Gastrocnemius medialis (tissue), 4 donors: ENCODE results near the gene C10orf120.

Experiments used
- CTCF ChIP-seq, 5 experiments: fragments of 450-650 bp in 3 of 5; fragments of 200-600 bp in 2 of 5; sonication (generic) in 2 of 5; IDR thresholded peaks in 4 of 5; conservative IDR thresholded peaks in 1 of 5; 1 replicate in 4 of 5; 2 replicates in 1 of 5; pipeline ENCODE4 v1.5.1; 2016 to 2019; ENCODE audit warnings: antibody characterized with exemption in 5 of 5, mild to moderate bottlenecking in 3 of 5, moderate library complexity in 3 of 5
- POLR2A ChIP-seq, 2 donors: fragments of 450-650 bp; IDR thresholded peaks; one replicate each; pipeline ENCODE4 v1.6.1; 2017; ENCODE audit warnings: antibody characterized with exemption in 2 of 2, mild to moderate bottlenecking in 2 of 2, moderate library complexity in 2 of 2

- TF ChIP-seq CTCF (IDR thresholded peaks at IDR 0.05 in 4 of 5, conservative IDR thresholded peaks at IDR 0.05 in 1 of 5): no peak
- TF ChIP-seq POLR2A (IDR thresholded peaks at IDR 0.05): no peak
Observed at GRCh38 chr10:122657729-122658128, 41.9 kb downstream of the C10orf120 start.
